Measurements from ENCODE around the gene CXXC5. TPM values are rescaled to one million over a fixed set of nuclear protein-coding genes. Genes with fewer than 3 reads are reported as not detected.
A peak's percentile ranks its signal among the peaks of the same experiment; 100 is the strongest.

Gene CXXC5
- total and polyA plus RNA-seq, 2 experiments from 2014 or later: 70.4 to 122 TPM

DNA sequence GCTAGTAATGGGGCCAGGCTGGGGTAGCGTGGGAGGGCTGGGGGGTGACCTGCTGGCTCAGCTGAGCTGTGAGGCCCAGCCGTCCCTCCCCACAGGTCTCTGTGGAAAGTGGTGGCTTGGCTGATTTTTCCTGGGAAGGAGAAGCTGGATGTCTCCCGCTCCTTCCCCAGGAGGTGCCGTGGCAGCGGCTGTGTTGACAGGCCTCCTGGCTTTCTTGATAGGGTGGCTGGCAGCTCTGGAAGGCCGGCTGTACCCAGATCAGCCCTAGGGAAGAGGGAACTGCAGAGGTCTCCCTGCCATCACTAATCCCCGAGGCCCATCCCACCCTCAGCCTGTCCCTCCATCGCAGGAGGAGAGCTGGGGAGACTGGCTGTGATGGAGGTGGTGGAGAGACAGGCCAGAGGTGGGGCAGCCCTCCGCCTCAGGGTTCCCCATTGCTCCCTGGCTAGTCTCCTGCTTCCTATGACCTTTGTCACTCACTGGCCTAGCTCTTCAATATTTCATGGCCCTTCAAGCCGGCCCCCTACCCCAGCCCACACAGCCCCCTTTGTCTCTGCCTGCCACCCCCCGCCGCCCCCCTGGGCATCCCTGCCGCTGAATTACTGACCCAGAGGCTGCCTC lies 6.8 kb downstream of the CXXC5 start:
- Histone ChIP-seq H3K4me3 (no peak overlapping the region), H3K36me3 (no peaks in the 10 kb centered on the region), H3K27me3 (no peaks in the 10 kb centered on the region), H3K9me3 (ENCODE audit: low read depth) (no peaks in the 10 kb centered on the region), H3K4me1 (ENCODE audit: low read depth) (peaks cover 74% of the 10 kb centered on the region), H3K27ac (peak overlapping the region; percentile 99)
- TF ChIP-seq, protein P1, sequence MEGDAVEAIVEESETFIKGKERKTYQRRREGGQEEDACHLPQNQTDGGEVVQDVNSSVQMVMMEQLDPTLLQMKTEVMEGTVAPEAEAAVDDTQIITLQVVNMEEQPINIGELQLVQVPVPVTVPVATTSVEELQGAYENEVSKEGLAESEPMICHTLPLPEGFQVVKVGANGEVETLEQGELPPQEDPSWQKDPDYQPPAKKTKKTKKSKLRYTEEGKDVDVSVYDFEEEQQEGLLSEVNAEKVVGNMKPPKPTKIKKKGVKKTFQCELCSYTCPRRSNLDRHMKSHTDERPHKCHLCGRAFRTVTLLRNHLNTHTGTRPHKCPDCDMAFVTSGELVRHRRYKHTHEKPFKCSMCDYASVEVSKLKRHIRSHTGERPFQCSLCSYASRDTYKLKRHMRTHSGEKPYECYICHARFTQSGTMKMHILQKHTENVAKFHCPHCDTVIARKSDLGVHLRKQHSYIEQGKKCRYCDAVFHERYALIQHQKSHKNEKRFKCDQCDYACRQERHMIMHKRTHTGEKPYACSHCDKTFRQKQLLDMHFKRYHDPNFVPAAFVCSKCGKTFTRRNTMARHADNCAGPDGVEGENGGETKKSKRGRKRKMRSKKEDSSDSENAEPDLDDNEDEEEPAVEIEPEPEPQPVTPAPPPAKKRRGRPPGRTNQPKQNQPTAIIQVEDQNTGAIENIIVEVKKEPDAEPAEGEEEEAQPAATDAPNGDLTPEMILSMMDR (IDR thresholded peaks at IDR 0.05; ENCODE audit: low read depth, low read length): no peak
- DNase-seq (ENCODE audit: low read depth in 1 of 2, low spot score in 1 of 2): peak in 1 of 2 donors; percentile 69

DNA sequence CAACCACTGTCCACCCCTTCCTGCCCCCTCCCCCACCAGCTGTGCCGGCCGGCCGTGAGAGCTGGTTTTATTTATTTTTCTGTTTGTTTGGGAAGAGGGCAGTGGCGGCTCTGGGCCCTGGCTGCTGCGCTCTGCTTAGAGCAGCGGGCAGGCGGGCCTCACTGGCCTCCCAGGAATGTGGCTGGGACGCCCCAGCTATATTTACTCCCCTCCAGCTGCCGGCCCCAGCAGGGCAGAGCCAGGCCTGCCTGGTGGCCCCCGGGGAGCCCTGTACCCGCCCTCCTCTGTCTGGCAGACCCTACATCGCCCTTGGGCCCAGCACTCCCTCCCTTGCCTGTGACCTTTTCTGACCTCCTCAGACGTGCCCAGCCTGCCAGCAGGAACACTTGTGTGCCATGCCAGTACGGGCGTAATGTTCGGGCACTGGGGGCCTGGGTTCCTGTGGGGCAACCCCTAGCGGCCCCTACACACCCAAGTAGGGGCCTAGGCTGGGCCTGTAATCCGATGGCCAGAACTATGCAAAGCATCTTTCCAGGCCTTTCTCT lies 7.7 kb downstream of the CXXC5 start:
- TF ChIP-seq, protein P1 (IDR thresholded peaks at IDR 0.05; ENCODE audit: low read depth, low read length): no peak
- Histone ChIP-seq H3K36me3 (no peaks in the 10 kb centered on the region), H3K4me3 (no peak overlapping the region), H3K9me3 (ENCODE audit: low read depth) (no peaks in the 10 kb centered on the region), H3K4me1 (ENCODE audit: low read depth) (peaks cover 82% of the 10 kb centered on the region), H3K27ac (peak overlapping the region; percentile 99), H3K27me3 (no peaks in the 10 kb centered on the region)
- peak in 1 of 2 donors; percentile 80 for DNase-seq (ENCODE audit: low read depth in 1 of 2, low spot score in 1 of 2)

DNA sequence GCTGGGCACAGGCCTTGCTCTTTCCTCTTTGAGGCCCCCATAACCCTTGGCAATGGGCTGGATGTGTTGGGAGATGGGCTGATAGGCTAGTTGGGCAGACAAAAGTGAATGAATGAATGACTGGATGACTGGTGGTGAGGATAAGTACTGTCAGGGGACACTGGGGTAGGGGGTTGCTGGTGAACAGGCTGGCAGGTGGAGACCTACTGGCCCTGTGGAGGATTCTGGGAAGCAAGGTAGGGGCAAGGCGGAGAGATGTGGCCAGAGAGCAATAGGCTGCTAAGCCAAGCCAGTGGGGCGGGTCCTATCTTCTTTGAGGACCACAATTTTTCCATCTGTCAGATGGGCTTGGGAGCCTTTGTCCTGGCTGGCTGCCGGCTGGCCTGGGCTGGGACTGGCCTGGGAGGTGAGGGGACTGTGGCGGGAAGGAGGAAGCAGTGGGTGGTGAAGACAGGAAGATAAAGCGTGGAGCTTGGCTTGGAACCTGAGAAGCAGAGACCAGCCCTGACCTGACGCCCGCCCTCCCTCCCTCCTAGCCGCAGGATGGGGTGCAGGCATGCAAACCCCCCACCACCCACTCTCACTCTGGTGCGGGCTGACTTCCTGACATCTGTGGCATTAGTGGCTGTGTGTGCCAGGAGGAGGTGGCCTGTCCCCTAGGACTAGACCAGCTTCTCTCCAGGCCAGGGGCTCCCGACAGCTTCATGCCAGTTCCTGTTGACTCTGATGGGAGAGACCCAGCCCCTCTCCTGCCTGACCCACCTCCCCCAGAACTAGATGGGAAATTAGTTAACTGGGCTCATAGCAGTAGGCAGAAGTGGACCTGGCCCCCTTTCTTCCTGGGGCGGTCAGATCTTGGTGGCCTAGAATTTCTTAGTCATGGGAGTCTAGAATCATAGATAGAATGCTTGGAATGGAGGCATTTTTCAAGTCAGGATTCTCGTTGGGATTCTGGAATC lies 9.5 kb downstream of the CXXC5 start:
- peak overlapping the region; percentile 99 for H3K27ac ChIP-seq
- H3K4me3 ChIP-seq: no peak overlapping the region
- H3K9me3 ChIP-seq (ENCODE audit: low read depth): no peaks in the 10 kb centered on the region
- H3K36me3 ChIP-seq: no peaks in the 10 kb centered on the region
- peaks cover 73% of the 10 kb centered on the region for H3K4me1 ChIP-seq (ENCODE audit: low read depth)
- TF ChIP-seq, protein P1 (IDR thresholded peaks at IDR 0.05; ENCODE audit: low read depth, low read length): no peak
- peak in 1 of 2 donors; percentile 37 for DNase-seq (ENCODE audit: low read depth in 1 of 2, low spot score in 1 of 2)
- no peaks in the 10 kb centered on the region for H3K27me3 ChIP-seq

DNA sequence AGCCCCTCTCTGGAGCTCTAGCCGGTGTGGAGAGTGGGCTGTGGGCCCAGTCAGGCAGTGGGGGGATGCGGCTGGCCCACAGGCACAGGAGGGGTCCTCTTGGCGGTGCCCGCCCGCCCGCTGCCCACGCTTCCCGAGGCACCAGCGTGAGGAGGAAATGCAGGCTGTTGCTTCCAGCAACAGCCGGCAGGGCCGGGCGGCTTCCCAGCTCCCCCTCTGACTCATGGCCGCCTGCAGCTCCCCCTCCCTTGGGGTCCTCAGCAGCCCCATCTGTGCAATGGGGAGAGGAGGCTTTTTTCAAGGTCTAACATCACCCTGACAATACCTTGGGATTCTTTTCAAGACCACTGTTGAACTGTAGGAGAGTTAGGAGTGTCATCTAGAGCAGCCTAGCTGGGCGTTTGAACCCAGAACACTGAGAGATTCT lies 10.4 kb downstream of the CXXC5 start:
- Histone ChIP-seq H3K4me3 (no peak overlapping the region), H3K27ac (peak overlapping the region; percentile 99)

More for the DNA sequence above, 10.4 kb downstream of the CXXC5 start:
- no peaks in the 10 kb centered on the region for H3K27me3 ChIP-seq
- DNase-seq (ENCODE audit: low read depth in 1 of 2, low spot score in 1 of 2): peak in 1 of 2 donors; percentile 60
- no peaks in the 10 kb centered on the region for H3K9me3 ChIP-seq (ENCODE audit: low read depth)
- H3K4me1 ChIP-seq (ENCODE audit: low read depth): peaks cover 64% of the 10 kb centered on the region
- H3K36me3 ChIP-seq: no peaks in the 10 kb centered on the region
- TF ChIP-seq, protein P1 (IDR thresholded peaks at IDR 0.05; ENCODE audit: low read depth, low read length): no peak

All from cardiac muscle cell (in vitro differentiated cells and primary cell).